ENCODE measurements around the gene MGAT4B.

DNA sequence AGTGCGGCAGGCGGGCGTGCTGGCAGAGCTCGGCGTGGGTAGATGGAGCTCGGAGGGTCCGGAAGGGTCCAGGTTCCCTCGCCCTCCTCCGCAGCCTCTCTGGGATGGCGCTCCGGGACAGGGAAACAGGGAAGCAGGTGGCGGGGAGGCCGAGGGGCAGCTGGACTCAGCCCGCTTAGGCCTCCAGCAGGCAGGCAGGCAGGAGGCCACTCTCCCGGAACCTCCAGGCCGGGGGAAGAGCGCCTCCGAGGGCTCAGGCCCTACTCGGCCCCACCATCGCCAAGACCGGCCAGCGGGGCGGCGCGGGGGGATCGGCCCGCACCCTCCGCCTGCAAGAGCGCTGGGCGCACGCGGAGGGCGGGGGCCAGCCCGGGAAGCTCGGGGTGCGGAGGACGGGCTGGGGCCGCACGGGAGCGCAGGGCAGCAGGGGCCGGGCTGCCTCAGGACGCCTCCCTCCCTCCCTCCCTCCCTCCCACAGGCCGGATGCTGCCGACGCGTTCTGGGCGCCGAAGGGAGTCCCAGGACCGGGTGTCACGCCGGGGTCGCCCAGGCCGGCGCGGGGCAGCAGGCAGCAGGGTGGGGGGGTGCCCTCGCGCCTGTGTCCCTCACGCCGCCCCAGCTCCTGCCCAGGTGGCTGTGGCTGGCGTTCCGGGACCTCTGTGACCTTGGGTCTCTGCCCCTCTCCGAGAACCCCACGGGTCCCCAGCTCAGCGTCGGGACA, 977 bp downstream of the MGAT4B start:
- TF ChIP-seq, protein P1, sequence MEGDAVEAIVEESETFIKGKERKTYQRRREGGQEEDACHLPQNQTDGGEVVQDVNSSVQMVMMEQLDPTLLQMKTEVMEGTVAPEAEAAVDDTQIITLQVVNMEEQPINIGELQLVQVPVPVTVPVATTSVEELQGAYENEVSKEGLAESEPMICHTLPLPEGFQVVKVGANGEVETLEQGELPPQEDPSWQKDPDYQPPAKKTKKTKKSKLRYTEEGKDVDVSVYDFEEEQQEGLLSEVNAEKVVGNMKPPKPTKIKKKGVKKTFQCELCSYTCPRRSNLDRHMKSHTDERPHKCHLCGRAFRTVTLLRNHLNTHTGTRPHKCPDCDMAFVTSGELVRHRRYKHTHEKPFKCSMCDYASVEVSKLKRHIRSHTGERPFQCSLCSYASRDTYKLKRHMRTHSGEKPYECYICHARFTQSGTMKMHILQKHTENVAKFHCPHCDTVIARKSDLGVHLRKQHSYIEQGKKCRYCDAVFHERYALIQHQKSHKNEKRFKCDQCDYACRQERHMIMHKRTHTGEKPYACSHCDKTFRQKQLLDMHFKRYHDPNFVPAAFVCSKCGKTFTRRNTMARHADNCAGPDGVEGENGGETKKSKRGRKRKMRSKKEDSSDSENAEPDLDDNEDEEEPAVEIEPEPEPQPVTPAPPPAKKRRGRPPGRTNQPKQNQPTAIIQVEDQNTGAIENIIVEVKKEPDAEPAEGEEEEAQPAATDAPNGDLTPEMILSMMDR (conservative IDR thresholded peaks at IDR 0.05) = no peak
- no peak for TF ChIP-seq EZH2 (IDR thresholded peaks at IDR 0.05; ENCODE audit: low read depth)
